H1 (cell line): ENCODE results near the gene NRXN3. TPM values are rescaled to one million over a fixed set of nuclear protein-coding genes. Genes with fewer than 3 reads are reported as not detected.

ENCODE experiments used
- CTCF ChIA-PET: fragments of 300-600 bp; sonication (Branson Sonifier 250); formaldehyde crosslinking; loops from one replicate; lab custom pipeline; 2021; ENCODE audit not compliant: partially characterized antibody; lab: Charles Lee
- POLR2A ChIA-PET: fragments of 300-600 bp; sonication (Branson Sonifier 250); formaldehyde crosslinking; loops from one replicate; lab custom pipeline; 2021; ENCODE audit warnings: inconsistent platforms; ENCODE audit not compliant: partially characterized antibody; lab: Charles Lee
- DNase-seq, 2 experiments: peaks; one replicate each; pipeline versions ENCODE4 v3.0.0 to v3.0.0-alpha.2; 2010 to 2022; ENCODE audit warnings: low spot score in 2 of 2, low read depth in 1 of 2, mixed read lengths in 1 of 2
- FAIRE-seq: peaks from 2 replicates; lab custom pipeline; 2011; peaks lifted over from hg19 to GRCh38; lab: Jason Lieb, UNC
- H2AFZ ChIP-seq: 2 replicates; pipeline ENCODE4 v1.8.1; 2012; ENCODE audit warnings: low read length, inconsistent platforms
- H2AK5ac ChIP-seq: 2 replicates; pipeline ENCODE4 v1.6.1; 2013; ENCODE audit warnings: low read depth, low read length
- H2BK120ac ChIP-seq: replicated peaks from 2 replicates; pipeline ENCODE3; 2013; ENCODE audit warnings: low read depth, low read length, inconsistent platforms
- H2BK12ac ChIP-seq: 2 replicates; pipeline ENCODE4 v1.6.1; 2013; ENCODE audit warnings: low read depth, low read length
- H2BK15ac ChIP-seq: 2 replicates; pipeline ENCODE4 v1.6.1; 2013; ENCODE audit warnings: low read length
- H2BK20ac ChIP-seq: 2 replicates; pipeline ENCODE4 v1.6.1; 2013; ENCODE audit warnings: low read length
- H2BK5ac ChIP-seq: 2 replicates; pipeline ENCODE4 v1.6.1; 2013; ENCODE audit warnings: low read depth, low read length
- H3K14ac ChIP-seq: 2 replicates; pipeline ENCODE4 v1.6.1; 2013; ENCODE audit warnings: inconsistent platforms; ENCODE audit not compliant: insufficient read length
- H3K18ac ChIP-seq: 2 replicates; pipeline ENCODE4 v1.6.1; 2013; ENCODE audit warnings: low read length; ENCODE audit errors: extremely low read depth
- H3K23ac ChIP-seq: 2 replicates; pipeline ENCODE4 v1.6.1; 2013; ENCODE audit warnings: inconsistent platforms; ENCODE audit not compliant: insufficient read length
- H3K23me2 ChIP-seq: 2 replicates; pipeline ENCODE4 v1.6.1; 2013; ENCODE audit warnings: low read depth, low read length
- H3K27ac ChIP-seq: 2 replicates; pipeline ENCODE4 v1.6.1; 2011; ENCODE audit warnings: low read depth, low read length, inconsistent platforms
- H3K27me3 ChIP-seq, 4 experiments: replicated peaks in 1 of 4; 1 replicate in 1 of 4; 2 replicates in 3 of 4; pipeline versions ENCODE4 v1.6.1 to v1.8.1; 2011 to 2013; ENCODE audit warnings: low read length in 3 of 4, mild to moderate bottlenecking in 3 of 4, inconsistent platforms in 2 of 4, mixed read lengths in 2 of 4, moderate library complexity in 1 of 4; ENCODE audit not compliant: control insufficient read depth in 3 of 4, insufficient read depth in 3 of 4; ENCODE audit errors: extremely low read depth in 1 of 4
- H3K36me3 ChIP-seq, 4 experiments: 2 replicates each; pipeline versions ENCODE4 v1.6.1 to v1.8.1; 2011 to 2013; ENCODE audit warnings: mild to moderate bottlenecking in 4 of 4, low read length in 3 of 4, moderate library complexity in 2 of 4, control low read depth in 1 of 4, inconsistent platforms in 1 of 4; ENCODE audit not compliant: insufficient read depth in 4 of 4, control insufficient read depth in 2 of 4
- H3K4ac ChIP-seq: replicated peaks from 2 replicates; pipeline ENCODE3; 2013; ENCODE audit warnings: low read length, low read depth, mixed read lengths, inconsistent platforms; ENCODE audit not compliant: insufficient read length
- H3K4me1 ChIP-seq, 4 experiments: replicated peaks in 1 of 4; 1 replicate in 1 of 4; 2 replicates in 3 of 4; pipeline versions ENCODE4 v1.6.1 to v1.8.1; 2011 to 2013; ENCODE audit warnings: low read length in 3 of 4, inconsistent platforms in 2 of 4, mixed read lengths in 1 of 4; ENCODE audit not compliant: insufficient read depth in 4 of 4, control insufficient read depth in 3 of 4
- H3K4me2 ChIP-seq, 2 experiments: 2 replicates each; pipeline versions ENCODE4 v1.6.1 to v1.8.1; 2011 to 2013; ENCODE audit warnings: low read depth in 2 of 2, low read length in 2 of 2, control low read depth in 1 of 2, inconsistent platforms in 1 of 2, mild to moderate bottlenecking in 1 of 2; ENCODE audit not compliant: insufficient read depth in 1 of 2
- H3K4me3 ChIP-seq, 4 experiments: fragments of 200-600, 300-600 bp in 1 of 4; sonication (generic), shearing (Covaris generic), sonication (Bioruptor Twin) in 1 of 4; 2 replicates each; pipeline versions ENCODE4 v1.5.1 to v1.8.1; 2011 to 2016; ENCODE audit warnings: low read length in 4 of 4, low read depth in 3 of 4, control low read depth in 2 of 4, inconsistent platforms in 2 of 4, mild to moderate bottlenecking in 2 of 4, mixed read lengths in 1 of 4, moderate library complexity in 1 of 4; ENCODE audit not compliant: insufficient read depth in 2 of 4; ENCODE audit errors: extremely low read depth in 1 of 4
- H3K56ac ChIP-seq: replicated peaks from 2 replicates; pipeline ENCODE3; 2013; ENCODE audit warnings: low read depth, mild to moderate bottlenecking, mixed read lengths, low read length, inconsistent platforms; ENCODE audit not compliant: insufficient read length
- H3K79me1 ChIP-seq: 2 replicates; pipeline ENCODE4 v1.6.1; 2013; ENCODE audit warnings: low read depth, low read length, control low read depth
- H3K79me2 ChIP-seq, 2 experiments: 2 replicates each; pipeline versions ENCODE4 v1.6.1 to v1.8.1; 2012 to 2013; ENCODE audit warnings: low read length in 2 of 2, mild to moderate bottlenecking in 2 of 2, inconsistent platforms in 1 of 2; ENCODE audit not compliant: insufficient read depth in 2 of 2, control insufficient read depth in 1 of 2
- H3K9ac ChIP-seq, 4 experiments: replicated peaks in 1 of 4; 1 replicate in 1 of 4; 2 replicates in 3 of 4; pipeline versions ENCODE4 v1.6.1 to v1.8.1; 2011 to 2013; ENCODE audit warnings: low read depth in 3 of 4, low read length in 3 of 4, control low read depth in 2 of 4, mild to moderate bottlenecking in 2 of 4, moderate library complexity in 2 of 4, inconsistent platforms in 1 of 4; ENCODE audit errors: extremely low read depth in 1 of 4
- H3K9me3 ChIP-seq, 2 experiments: 2 replicates each; pipeline versions ENCODE4 v1.6.1 to v1.8.1; 2012 to 2013; ENCODE audit warnings: mild to moderate bottlenecking in 2 of 2, moderate library complexity in 2 of 2, control low read depth in 1 of 2, inconsistent platforms in 1 of 2, low read depth in 1 of 2, low read length in 1 of 2, mixed read lengths in 1 of 2; ENCODE audit not compliant: insufficient read depth in 2 of 2
- H4K20me1 ChIP-seq, 2 experiments: replicated peaks in 1 of 2; 2 replicates each; pipeline versions ENCODE3 to v1.8.1; 2011 to 2013; ENCODE audit warnings: inconsistent platforms in 2 of 2, low read length in 2 of 2, mild to moderate bottlenecking in 1 of 2; ENCODE audit not compliant: insufficient read depth in 2 of 2, control insufficient read depth in 1 of 2
- H4K5ac ChIP-seq: 2 replicates; pipeline ENCODE4 v1.6.1; 2013; ENCODE audit warnings: low read length, low read depth, mixed read lengths, inconsistent platforms; ENCODE audit not compliant: insufficient read length
- H4K8ac ChIP-seq: 2 replicates; pipeline ENCODE4 v1.8.0; 2013; ENCODE audit warnings: mild to moderate bottlenecking, moderate library complexity, low read length, inconsistent platforms; ENCODE audit not compliant: insufficient read depth; ENCODE audit errors: extremely low read depth
- H4K91ac ChIP-seq: replicated peaks from 2 replicates; pipeline ENCODE3; 2013; ENCODE audit warnings: low read length, mixed read lengths, inconsistent platforms; ENCODE audit not compliant: insufficient read length
- ASH2L ChIP-seq: fragments of 200-600, 300-600 bp; sonication (generic); IDR thresholded peaks from one replicate; pipeline ENCODE4 v1.7.1; 2017; ENCODE audit warnings: low read length
- BCL11A ChIP-seq, 2 experiments: IDR thresholded peaks; one replicate each; pipeline ENCODE4 v1.6.1; 2011; ENCODE audit warnings: low read depth in 2 of 2, low read length in 2 of 2, mild to moderate bottlenecking in 2 of 2
- BRCA1 ChIP-seq: IDR thresholded peaks from 2 replicates; pipeline ENCODE4 v1.6.1; 2012; ENCODE audit warnings: low read depth, low read length, improper control_type of control experiment
- GABPA ChIP-seq: IDR thresholded peaks from 2 replicates; pipeline ENCODE4 v1.6.1; 2011; ENCODE audit warnings: mild to moderate bottlenecking, low read length, moderate library complexity, borderline replicate concordance; ENCODE audit not compliant: insufficient read depth
- MAFK ChIP-seq: IDR thresholded peaks from 2 replicates; pipeline ENCODE4 v1.6.1; 2012; ENCODE audit warnings: low read depth, mild to moderate bottlenecking, improper control_type of control experiment, low read length
- NANOG ChIP-seq: IDR thresholded peaks from 2 replicates; pipeline ENCODE4 v1.6.1; 2011; ENCODE audit warnings: low read length, low read depth, mild to moderate bottlenecking, inconsistent platforms; ENCODE audit not compliant: insufficient read depth, poor library complexity, severe bottlenecking
- NRF1 ChIP-seq: IDR thresholded peaks from 2 replicates; pipeline ENCODE4 v1.6.1; 2011; ENCODE audit warnings: mild to moderate bottlenecking, low read depth, low read length, improper control_type of control experiment
- SP1 ChIP-seq: IDR thresholded peaks from 2 replicates; pipeline ENCODE4 v1.6.1; 2011; ENCODE audit warnings: low read depth, low read length
- SP2 ChIP-seq: IDR thresholded peaks from 2 replicates; pipeline ENCODE4 v1.6.1; 2012; ENCODE audit warnings: mild to moderate bottlenecking, low read length, inconsistent platforms
- TAF1 ChIP-seq: IDR thresholded peaks from 2 replicates; pipeline ENCODE4 v1.6.1; 2011; ENCODE audit warnings: mild to moderate bottlenecking, low read depth, low read length
- TCF12 ChIP-seq: IDR thresholded peaks from 2 replicates; pipeline ENCODE4 v1.6.1; 2011; ENCODE audit warnings: low read depth, mild to moderate bottlenecking, low read length
- TEAD4 ChIP-seq: IDR thresholded peaks from 2 replicates; pipeline ENCODE4 v1.6.1; 2012; ENCODE audit warnings: low read depth, low read length, inconsistent platforms, mixed read lengths
- USF2 ChIP-seq: IDR thresholded peaks from 2 replicates; pipeline ENCODE4 v1.6.1; 2011; ENCODE audit warnings: low read length, improper control_type of control experiment
- WGBS, 2 experiments: shearing (Covaris generic) in 1 of 2; methylation state at CpG; one replicate each; pipeline versions ENCODE4 v1.1.6 to v1.1.7; 2013 to 2015; ENCODE audit warnings: low lambda C conversion rate in 2 of 2, mixed read lengths in 2 of 2, inconsistent platforms in 1 of 2, low coverage in 1 of 2, missing lambda C conversion rate in 1 of 2; ENCODE audit not compliant: insufficient replicate concordance in 2 of 2, insufficient coverage in 1 of 2, insufficient read length in 1 of 2; ENCODE audit errors: extremely low coverage in 1 of 2, missing lambda C conversion rate in 1 of 2; 5-methylcytosine and 5-hydroxymethylcytosine counted together
- polyA plus RNA-seq, 7 experiments: library from polyadenylated mRNA; depleted of rRNA in 3 of 7; stranded (reverse) in 5 of 7; unstranded in 2 of 7; fragments of >200 nt in 5 of 7; fragments of 200-250 nt in 2 of 7; gene quantifications; 1 replicate in 5 of 7; 2 replicates in 1 of 7; 4 replicates in 1 of 7; pipeline versions ENCODE4 v1.2.1 to v1.2.3, GENCODE V29; 2011 to 2013; ENCODE audit warnings: missing spikeins in 2 of 7, mixed read lengths in 2 of 7
- total RNA-seq: library from RNA; stranded (reverse); fragmentation: NEBNext Ultra II Directional; extraction: Animal tissue kit (Norgen Biotek cat#: 25700); gene quantifications from 2 replicates; pipeline ENCODE4 v1.2.1, GENCODE V29; 2021

NRXN3 gene
- total and polyA plus RNA-seq, 2 of the 8 experiments (the other 6 are each of a cell fraction or from before 2014, with no cell fraction given): 2.6 to 4.1 TPM

- H3K9me3 ChIP-seq: no peaks in the 10 kb centered on the region
- H2BK120ac ChIP-seq: no peak overlapping the region
- ChIA-PET POLR2A (no interaction called here), CTCF (interaction anchor here (0.6 to 1.3 kb wide), 3 partner anchors 11 to 584 kb away, joined by 3 to 4 read pairs (median 3); no protein-coding TSS in a partner anchor)
- H2BK5ac ChIP-seq: no peak overlapping the region
- no peaks in the 10 kb centered on the region; a peak in 2 of 7 replicates for H3K4me1 ChIP-seq
- no peak overlapping the region for H3K23ac ChIP-seq
- WGBS, 2 experiments: 87% methylated on average over 5 of the region's 5 CpGs; no CpG with 5 or more reads in 1 of the 2 experiments
- H3K56ac ChIP-seq: no peak overlapping the region
- H3K79me1 ChIP-seq: no peaks in the 10 kb centered on the region
- H3K14ac ChIP-seq: no peak overlapping the region
- H3K23me2 ChIP-seq: no peaks in the 10 kb centered on the region
- H2BK15ac ChIP-seq: 0 out of 2 replicates have a peak overlapping the region, but pooled peaks have one; percentile 33
- no peaks in the 10 kb centered on the region for H3K36me3 ChIP-seq
- H2AFZ ChIP-seq: no peak overlapping the region
- H3K18ac ChIP-seq: no peak overlapping the region
- no peaks in the 10 kb centered on the region for H3K27me3 ChIP-seq
- H3K4ac ChIP-seq: no peak overlapping the region
- no peak overlapping the region for H3K4me2 ChIP-seq
- FAIRE-seq (no peak), DNase-seq (no peak)
- H2BK20ac ChIP-seq: no peak overlapping the region
- H2AK5ac ChIP-seq: no peak overlapping the region
- no peak overlapping the region for H3K27ac ChIP-seq
- H4K20me1 ChIP-seq: no peaks in the 10 kb centered on the region
- H3K79me2 ChIP-seq: no peaks in the 10 kb centered on the region
- no peak overlapping the region for H4K5ac ChIP-seq
- H4K8ac ChIP-seq: no peak overlapping the region
- no peak overlapping the region for H4K91ac ChIP-seq
- no peak overlapping the region for H3K9ac ChIP-seq
- H3K4me3 ChIP-seq: no peak overlapping the region
- H2BK12ac ChIP-seq: no peak overlapping the region
- TF ChIP-seq SP1 (no peak), TEAD4 (no peak), TAF1 (no peak), BCL11A (IDR thresholded peaks at IDR 0.05; ENCODE audit: low read depth in 2 of 2, low read length in 2 of 2) (no peak), ASH2L (no peak), USF2 (no peak), BRCA1 (no peak), NANOG (no peak), TCF12 (no peak), GABPA (no peak), MAFK (no peak), NRF1 (no peak), SP2 (no peak)
Observed at GRCh38 chr14:78232231-78233000, 62.2 kb downstream of the NRXN3 start.
